NT2/D1 (cell line): ENCODE measurements around the gene GRID2IP.

Experiments used
- SUZ12 ChIP-seq: IDR thresholded peaks from 2 replicates; pipeline ENCODE4 v1.6.1; 2011; ENCODE audit not compliant: insufficient read length, insufficient read depth; ENCODE audit errors: extremely low read depth
- YY1 ChIP-seq: IDR thresholded peaks from 2 replicates; pipeline ENCODE4 v1.6.1; 2011; ENCODE audit not compliant: insufficient read length, insufficient read depth
- ZNF274 ChIP-seq: IDR thresholded peaks from 2 replicates; pipeline ENCODE4 v1.6.1; 2011; ENCODE audit warnings: mild to moderate bottlenecking, low read depth, low read length

DNA sequence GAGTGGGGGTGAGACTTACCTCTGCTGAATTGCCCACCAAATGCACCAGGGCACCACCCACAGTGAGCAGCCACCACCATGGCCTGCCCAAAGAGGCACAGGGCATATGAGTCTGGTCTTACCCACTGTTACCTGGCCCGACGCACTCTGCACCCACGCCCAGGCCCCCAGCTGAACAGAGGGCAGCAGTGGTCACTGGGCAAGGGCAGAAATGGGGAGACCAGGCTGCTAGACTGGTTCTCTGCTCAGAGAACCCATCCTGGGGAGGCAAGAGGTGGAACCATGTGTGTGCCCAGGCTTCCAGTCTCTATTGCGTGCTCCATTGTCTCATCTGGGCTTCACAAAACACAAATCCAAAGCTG, 64.1 kb downstream of the GRID2IP start:
- no peak for TF ChIP-seq YY1
- TF ChIP-seq ZNF274, result no peak
- no peak for TF ChIP-seq SUZ12
